DMS153 (cell line): ENCODE results near the gene SRRT.
"Not testable (repeated sequence)": the region's sequence is repeated elsewhere in the genome, so short reads cannot be mapped to it uniquely, and the experiment has no call there.

Experiments
- DNase-seq: peaks from one replicate; lab custom pipeline; 2025; lab: John Stamatoyannopoulos, UW

SRRT gene

DNA sequence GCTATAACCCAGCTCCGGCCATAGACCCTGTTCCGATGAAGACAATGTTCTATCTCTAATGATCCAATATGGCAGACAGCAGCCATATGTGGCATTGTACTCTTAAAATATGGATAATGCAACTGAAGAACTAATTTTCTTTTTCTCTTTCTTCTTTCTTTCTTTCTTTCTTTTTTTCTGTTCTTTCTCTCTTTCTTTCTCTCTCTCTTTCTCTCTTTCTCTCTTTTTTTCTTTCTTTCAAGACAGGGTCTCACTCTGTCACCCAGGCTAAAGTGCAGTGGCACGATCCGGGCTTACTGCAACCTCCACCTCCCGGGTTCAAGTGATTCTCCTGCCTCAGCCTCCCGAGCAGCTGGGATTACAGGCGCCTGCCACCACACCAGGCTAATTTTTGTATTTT lies 61.3 kb downstream of the SRRT start:
- DNase-seq: not testable (repeated sequence)
